HepG2 (cell line): ENCODE results near the gene TSPYL4. TPM values are rescaled to one million over a fixed set of nuclear protein-coding genes. Genes with fewer than 3 reads are reported as not detected.
A peak's percentile ranks its signal among the peaks of the same experiment; 100 is the strongest.

Experiments
- ARID4A ChIP-seq: sonication (generic); formaldehyde crosslinking; IDR thresholded peaks from 2 replicates; pipeline ENCODE4 v1.5.0; 2020; ENCODE audit warnings: mild to moderate bottlenecking, missing genetic modification reagents, borderline replicate concordance
- HMG20A ChIP-seq: IDR thresholded peaks from 2 replicates; pipeline ENCODE4 v1.6.1; 2016; ENCODE audit warnings: borderline replicate concordance
- IKZF1 ChIP-seq: fragments of 450-650 bp; IDR thresholded peaks from 2 replicates; pipeline ENCODE4 v1.7.1; 2016
- KDM5A ChIP-seq: fragments of 200-600 bp; sonication (generic); IDR thresholded peaks from 2 replicates; pipeline ENCODE4 v1.7.0; 2018; ENCODE audit warnings: antibody characterized with exemption, mild to moderate bottlenecking, low read length, borderline replicate concordance
- MYC ChIP-seq: sonication (generic); formaldehyde crosslinking; IDR thresholded peaks from 2 replicates; pipeline ENCODE4 v1.9.0; 2021; ENCODE audit warnings: missing genetic modification reagents, borderline replicate concordance
- POLR2A ChIP-seq, 2 experiments: IDR thresholded peaks; 2 replicates each; pipeline ENCODE4 v1.6.1; 2011; ENCODE audit warnings: low read depth in 2 of 2, low read length in 2 of 2, mild to moderate bottlenecking in 1 of 2, moderate library complexity in 1 of 2; ENCODE audit not compliant: insufficient read depth in 1 of 2
- SNAPC2 ChIP-seq: sonication (generic); formaldehyde crosslinking; IDR thresholded peaks from 2 replicates; pipeline ENCODE4 v1.8.1; 2022; ENCODE audit warnings: mild to moderate bottlenecking, missing genetic modification reagents
- TMF1 ChIP-seq: sonication (generic); formaldehyde crosslinking; IDR thresholded peaks from 2 replicates; pipeline ENCODE4 v1.8.1; 2022; ENCODE audit warnings: low read depth, missing genetic modification reagents
- YEATS4 ChIP-seq: sonication (generic); formaldehyde crosslinking; IDR thresholded peaks from 2 replicates; pipeline ENCODE4 v1.4.0; 2020; ENCODE audit warnings: missing genetic modification reagents, borderline replicate concordance
- ZFY ChIP-seq: sonication (generic); formaldehyde crosslinking; IDR thresholded peaks from 2 replicates; pipeline ENCODE4 v1.4.0; 2020; ENCODE audit warnings: missing genetic modification reagents
- ZNF234 ChIP-seq: sonication (generic); formaldehyde crosslinking; conservative IDR thresholded peaks from 2 replicates; pipeline ENCODE4 v1.5.1; 2020; ENCODE audit warnings: mild to moderate bottlenecking, missing genetic modification reagents
- ZNF333 ChIP-seq: sonication (generic); formaldehyde crosslinking; IDR thresholded peaks from 2 replicates; pipeline ENCODE4 v1.4.0; 2020; ENCODE audit warnings: mild to moderate bottlenecking, missing genetic modification reagents, borderline replicate concordance
- ZNF629 ChIP-seq: sonication (generic); formaldehyde crosslinking; conservative IDR thresholded peaks from 2 replicates; pipeline ENCODE4 v1.5.0; 2020; ENCODE audit warnings: missing genetic modification reagents
- polyA plus RNA-seq, 8 experiments: library from polyadenylated mRNA; depleted of rRNA in 3 of 8; stranded (reverse) in 7 of 8; unstranded in 1 of 8; fragments of >200 nt; fragmentation: Illumina TruSeq in 4 of 8; extraction: Trizol in 4 of 8; gene quantifications; 2 replicates each; pipeline versions ENCODE4 v1.2.1 to v1.2.3, GENCODE V29; 2011 to 2016; ENCODE audit warnings: low read depth in 4 of 8, missing spikeins in 1 of 8, mixed read lengths in 1 of 8; ENCODE audit not compliant: insufficient read depth in 1 of 8
- total RNA-seq, 5 experiments: library from RNA; depleted of rRNA; stranded (reverse); fragments of >200 nt; fragmentation: Illumina TruSeq; extraction: Trizol; gene quantifications; 2 replicates each; pipeline ENCODE4 v1.2.3, GENCODE V29; 2016; ENCODE audit warnings: low read depth in 1 of 5
- TF ChIP-seq, protein P1 (sequence below): IDR thresholded peaks from 2 replicates; pipeline ENCODE4 v1.6.1; 2016; ENCODE audit warnings: missing compliant biosample characterization, missing genetic modification reagents, borderline replicate concordance
- TF ChIP-seq, protein P2 (sequence below): sonication (generic); formaldehyde crosslinking; IDR thresholded peaks from 2 replicates; pipeline ENCODE4 v1.9.0; 2022; ENCODE audit warnings: missing genetic modification reagents, mild to moderate bottlenecking, borderline replicate concordance
- TF ChIP-seq, protein P3 (sequence below): sonication (generic); formaldehyde crosslinking; IDR thresholded peaks from 2 replicates; pipeline ENCODE4 v1.5.1; 2020; ENCODE audit warnings: mild to moderate bottlenecking, missing genetic modification reagents, borderline replicate concordance

TSPYL4 gene
- total and polyA plus RNA-seq, 2 of the 13 experiments (the other 11 are each of a cell fraction or from before 2014, with no cell fraction given): 18.0 to 19.7 TPM

- peak; percentile 81; the same call in 1 of the 2 replicates for TF ChIP-seq KDM5A
- TF ChIP-seq POLR2A (IDR thresholded peaks at IDR 0.05; ENCODE audit: insufficient read depth in 1 of 2, low read depth in 2 of 2, low read length in 2 of 2): peak; percentile 73 to 83; a peak in 3 of 4 replicates
- TF ChIP-seq, protein P1, sequence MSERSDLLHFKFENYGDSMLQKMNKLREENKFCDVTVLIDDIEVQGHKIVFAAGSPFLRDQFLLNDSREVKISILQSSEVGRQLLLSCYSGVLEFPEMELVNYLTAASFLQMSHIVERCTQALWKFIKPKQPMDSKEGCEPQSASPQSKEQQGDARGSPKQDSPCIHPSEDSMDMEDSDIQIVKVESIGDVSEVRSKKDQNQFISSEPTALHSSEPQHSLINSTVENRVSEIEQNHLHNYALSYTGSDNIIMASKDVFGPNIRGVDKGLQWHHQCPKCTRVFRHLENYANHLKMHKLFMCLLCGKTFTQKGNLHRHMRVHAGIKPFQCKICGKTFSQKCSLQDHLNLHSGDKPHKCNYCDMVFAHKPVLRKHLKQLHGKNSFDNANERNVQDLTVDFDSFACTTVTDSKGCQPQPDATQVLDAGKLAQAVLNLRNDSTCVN (CRISPR knock-in tag): 0 out of 2 replicates have a peak, but pooled peaks have one; percentile 62
- peak; percentile 3 for TF ChIP-seq SNAPC2
- TF ChIP-seq, protein P2, sequence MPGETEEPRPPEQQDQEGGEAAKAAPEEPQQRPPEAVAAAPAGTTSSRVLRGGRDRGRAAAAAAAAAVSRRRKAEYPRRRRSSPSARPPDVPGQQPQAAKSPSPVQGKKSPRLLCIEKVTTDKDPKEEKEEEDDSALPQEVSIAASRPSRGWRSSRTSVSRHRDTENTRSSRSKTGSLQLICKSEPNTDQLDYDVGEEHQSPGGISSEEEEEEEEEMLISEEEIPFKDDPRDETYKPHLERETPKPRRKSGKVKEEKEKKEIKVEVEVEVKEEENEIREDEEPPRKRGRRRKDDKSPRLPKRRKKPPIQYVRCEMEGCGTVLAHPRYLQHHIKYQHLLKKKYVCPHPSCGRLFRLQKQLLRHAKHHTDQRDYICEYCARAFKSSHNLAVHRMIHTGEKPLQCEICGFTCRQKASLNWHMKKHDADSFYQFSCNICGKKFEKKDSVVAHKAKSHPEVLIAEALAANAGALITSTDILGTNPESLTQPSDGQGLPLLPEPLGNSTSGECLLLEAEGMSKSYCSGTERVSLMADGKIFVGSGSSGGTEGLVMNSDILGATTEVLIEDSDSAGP (CRISPR knock-in tag): peak; percentile 81; the same call in 1 of the 2 replicates
- TF ChIP-seq ZFY (CRISPR knock-in tag): peak; percentile 79
- TF ChIP-seq ARID4A (CRISPR knock-in tag): peak; percentile 88
- no peak for TF ChIP-seq IKZF1
- TF ChIP-seq ZNF234 (CRISPR knock-in tag): no peak
- TF ChIP-seq ZNF629 (CRISPR knock-in tag): no peak
- 0 out of 2 replicates have a peak, but pooled peaks have one; percentile 56 for TF ChIP-seq HMG20A
- TF ChIP-seq YEATS4 (CRISPR knock-in tag): peak; percentile 81
- TF ChIP-seq, protein P3, sequence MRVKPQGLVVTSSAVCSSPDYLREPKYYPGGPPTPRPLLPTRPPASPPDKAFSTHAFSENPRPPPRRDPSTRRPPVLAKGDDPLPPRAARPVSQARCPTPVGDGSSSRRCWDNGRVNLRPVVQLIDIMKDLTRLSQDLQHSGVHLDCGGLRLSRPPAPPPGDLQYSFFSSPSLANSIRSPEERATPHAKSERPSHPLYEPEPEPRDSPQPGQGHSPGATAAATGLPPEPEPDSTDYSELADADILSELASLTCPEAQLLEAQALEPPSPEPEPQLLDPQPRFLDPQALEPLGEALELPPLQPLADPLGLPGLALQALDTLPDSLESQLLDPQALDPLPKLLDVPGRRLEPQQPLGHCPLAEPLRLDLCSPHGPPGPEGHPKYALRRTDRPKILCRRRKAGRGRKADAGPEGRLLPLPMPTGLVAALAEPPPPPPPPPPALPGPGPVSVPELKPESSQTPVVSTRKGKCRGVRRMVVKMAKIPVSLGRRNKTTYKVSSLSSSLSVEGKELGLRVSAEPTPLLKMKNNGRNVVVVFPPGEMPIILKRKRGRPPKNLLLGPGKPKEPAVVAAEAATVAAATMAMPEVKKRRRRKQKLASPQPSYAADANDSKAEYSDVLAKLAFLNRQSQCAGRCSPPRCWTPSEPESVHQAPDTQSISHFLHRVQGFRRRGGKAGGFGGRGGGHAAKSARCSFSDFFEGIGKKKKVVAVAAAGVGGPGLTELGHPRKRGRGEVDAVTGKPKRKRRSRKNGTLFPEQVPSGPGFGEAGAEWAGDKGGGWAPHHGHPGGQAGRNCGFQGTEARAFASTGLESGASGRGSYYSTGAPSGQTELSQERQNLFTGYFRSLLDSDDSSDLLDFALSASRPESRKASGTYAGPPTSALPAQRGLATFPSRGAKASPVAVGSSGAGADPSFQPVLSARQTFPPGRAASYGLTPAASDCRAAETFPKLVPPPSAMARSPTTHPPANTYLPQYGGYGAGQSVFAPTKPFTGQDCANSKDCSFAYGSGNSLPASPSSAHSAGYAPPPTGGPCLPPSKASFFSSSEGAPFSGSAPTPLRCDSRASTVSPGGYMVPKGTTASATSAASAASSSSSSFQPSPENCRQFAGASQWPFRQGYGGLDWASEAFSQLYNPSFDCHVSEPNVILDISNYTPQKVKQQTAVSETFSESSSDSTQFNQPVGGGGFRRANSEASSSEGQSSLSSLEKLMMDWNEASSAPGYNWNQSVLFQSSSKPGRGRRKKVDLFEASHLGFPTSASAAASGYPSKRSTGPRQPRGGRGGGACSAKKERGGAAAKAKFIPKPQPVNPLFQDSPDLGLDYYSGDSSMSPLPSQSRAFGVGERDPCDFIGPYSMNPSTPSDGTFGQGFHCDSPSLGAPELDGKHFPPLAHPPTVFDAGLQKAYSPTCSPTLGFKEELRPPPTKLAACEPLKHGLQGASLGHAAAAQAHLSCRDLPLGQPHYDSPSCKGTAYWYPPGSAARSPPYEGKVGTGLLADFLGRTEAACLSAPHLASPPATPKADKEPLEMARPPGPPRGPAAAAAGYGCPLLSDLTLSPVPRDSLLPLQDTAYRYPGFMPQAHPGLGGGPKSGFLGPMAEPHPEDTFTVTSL: peak; percentile 49; the same call in 1 of the 2 replicates
- no peak for TF ChIP-seq TMF1
- peak; percentile 14; the same call in 1 of the 2 replicates for TF ChIP-seq ZNF333
- TF ChIP-seq MYC (CRISPR knock-in tag): peak; percentile 24; the same call in 1 of the 2 replicates
These were observed at the start of gene TSPYL4 (continued) for GRCh38 chr6:116253505-116254296.
